GM23248 (cell line): ENCODE measurements around the gene ETV7. TPM values are rescaled to one million over a fixed set of nuclear protein-coding genes. Genes with fewer than 3 reads are reported as not detected.
A peak's percentile ranks its signal among the peaks of the same experiment; 100 is the strongest.

ENCODE experiments used
- DNase-seq: peaks from one replicate; pipeline ENCODE4 v3.0.0-alpha.2; 2015
- H2AFZ ChIP-seq: fragments of 200-600 bp; sonication (generic); 2 replicates; pipeline ENCODE4 v1.6.1; 2016; ENCODE audit warnings: antibody characterized with exemption
- H3F3A ChIP-seq: fragments of 200-600 bp; sonication (generic); 2 replicates; pipeline ENCODE4 v1.6.1; 2016; ENCODE audit warnings: mild to moderate bottlenecking, antibody characterized with exemption, mixed run types; ENCODE audit not compliant: insufficient read depth
- H3K27ac ChIP-seq: fragments of 200-600 bp; sonication (generic); 2 replicates; pipeline ENCODE4 v1.5.1; 2016; ENCODE audit warnings: mild to moderate bottlenecking
- H3K27me3 ChIP-seq: fragments of 200-600 bp; sonication (generic); replicated peaks from 2 replicates; pipeline ENCODE4 v1.6.1; 2016; ENCODE audit warnings: mild to moderate bottlenecking; ENCODE audit not compliant: insufficient read depth
- H3K36me3 ChIP-seq: fragments of 200-600 bp; sonication (generic); 2 replicates; pipeline ENCODE4 v1.6.1; 2016; ENCODE audit warnings: low read depth, mild to moderate bottlenecking
- H3K4me1 ChIP-seq: fragments of 200-600 bp; sonication (generic); 2 replicates; pipeline ENCODE4 v1.6.1; 2016; ENCODE audit warnings: mild to moderate bottlenecking; ENCODE audit not compliant: insufficient read depth
- H3K4me2 ChIP-seq: fragments of 200-600 bp; sonication (generic); one replicate; pipeline ENCODE4 v1.6.1; 2016; ENCODE audit warnings: mild to moderate bottlenecking; ENCODE audit not compliant: unreplicated experiment
- H3K4me3 ChIP-seq: fragments of 200-600 bp; sonication (generic); 2 replicates; pipeline ENCODE4 v1.5.1; 2016; ENCODE audit warnings: mild to moderate bottlenecking
- H3K79me2 ChIP-seq: fragments of 200-600 bp; sonication (generic); 2 replicates; pipeline ENCODE4 v1.6.1; 2016; ENCODE audit warnings: mild to moderate bottlenecking; ENCODE audit not compliant: insufficient read depth
- H3K9ac ChIP-seq: fragments of 200-600 bp; sonication (generic); 2 replicates; pipeline ENCODE4 v1.6.1; 2016; ENCODE audit warnings: mild to moderate bottlenecking
- H3K9me2 ChIP-seq: fragments of 200-600 bp; sonication (generic); 2 replicates; pipeline ENCODE4 v1.6.1; 2016; ENCODE audit warnings: mixed run types, mild to moderate bottlenecking, moderate library complexity; ENCODE audit not compliant: insufficient read depth
- H3K9me3 ChIP-seq: fragments of 200-600 bp; sonication (generic); one replicate; pipeline ENCODE4 v1.6.1; 2017; ENCODE audit warnings: low read depth
- H4K20me1 ChIP-seq: fragments of 200-600 bp; sonication (generic); 2 replicates; pipeline ENCODE4 v1.6.0; 2016; ENCODE audit not compliant: insufficient read depth
- EZH2 ChIP-seq: fragments of 200-600 bp; sonication (generic); IDR thresholded peaks from 2 replicates; pipeline ENCODE4 v1.6.1; 2018; ENCODE audit warnings: antibody characterized with exemption, mild to moderate bottlenecking; ENCODE audit not compliant: insufficient read depth, poor library complexity, severe bottlenecking
- EZH2phosphoT487 ChIP-seq: fragments of 200-600 bp; sonication (generic); IDR thresholded peaks from 2 replicates; pipeline ENCODE4 v1.6.1; 2018; ENCODE audit warnings: antibody characterized with exemption, moderate library complexity, mild to moderate bottlenecking, low read depth; ENCODE audit not compliant: insufficient read depth
- WGBS, 2 experiments: methylation state at CpG; one replicate each; pipeline ENCODE4 v1.1.6; 2015 to 2017; ENCODE audit warnings: low lambda C conversion rate in 2 of 2, low coverage in 1 of 2; ENCODE audit errors: missing lambda C conversion rate in 2 of 2; 5-methylcytosine and 5-hydroxymethylcytosine counted together
- in situ Hi-C: fragments of 300-500 bp; cut with MboI; formaldehyde crosslinking; loops from 2 replicates; pipeline ENCODE4 v1.15.0; 2020
- polyA plus RNA-seq: library from polyadenylated mRNA; unstranded; fragments of >200 nt; fragmentation: Nextera tagmentation; extraction: Ambion mirVana; gene quantifications from 2 replicates; pipeline ENCODE4 v1.2.1, GENCODE V29; 2016
- total RNA-seq: library from RNA; depleted of rRNA; stranded (reverse); fragments of >200 nt; shearing (Covaris generic); gene quantifications from 2 replicates; pipeline ENCODE4 v1.2.3, GENCODE V29; 2014

Gene ETV7
- total and polyA plus RNA-seq, 2 experiments from 2014 or later, result 0.32 to 0.70 TPM

GRCh38 chr6:36350681-36351571 lies 36.5 kb downstream of the ETV7 start:
- no peaks in the 10 kb centered on the region for H3K9me3 ChIP-seq
- no peaks in the 10 kb centered on the region for H3K79me2 ChIP-seq
- H3K4me3 ChIP-seq, result peak overlapping the region; percentile 25; the same call in 1 of the 2 replicates
- DNase-seq, result peak; percentile 76
- peak overlapping the region; percentile 45; the same call in 1 of the 2 replicates for H3K9ac ChIP-seq
- H3K27ac ChIP-seq, result peak overlapping the region; percentile 77
- H3K9me2 ChIP-seq, result no peaks in the 10 kb centered on the region
- no peaks in the 10 kb centered on the region for H3K27me3 ChIP-seq
- H3K4me2 ChIP-seq, result peak overlapping the region; percentile 47
- peak overlapping the region; percentile 15; the same call in 1 of the 2 replicates for H2AFZ ChIP-seq
- 0 out of 2 replicates have a peak, but pooled peaks have one; percentile 70 for TF ChIP-seq EZH2phosphoT487
- TF ChIP-seq EZH2, result no peak
- in situ Hi-C loops, result no loop called here
- H3K4me1 ChIP-seq, result peaks cover 20% of the 10 kb centered on the region
- H3K36me3 ChIP-seq, result no peaks in the 10 kb centered on the region
- H3F3A ChIP-seq, result peaks cover 22% of the 10 kb centered on the region
- H4K20me1 ChIP-seq, result no peaks in the 10 kb centered on the region
- 65 to 67% methylated on average over 15 of the region's 15 CpGs for WGBS, 2 experiments

- Histone ChIP-seq H4K20me1 (no peaks in the 10 kb centered on the region), H3F3A (peaks cover 22% of the 10 kb centered on the region), H3K27me3 (no peaks in the 10 kb centered on the region), H2AFZ (no peak overlapping the region), H3K9me2 (no peaks in the 10 kb centered on the region), H3K9me3 (no peaks in the 10 kb centered on the region), H3K27ac (peak overlapping the region; percentile 77; the same call in 1 of the 2 replicates), H3K79me2 (no peaks in the 10 kb centered on the region), H3K36me3 (no peaks in the 10 kb centered on the region), H3K4me2 (no peak overlapping the region), H3K4me1 (peaks cover 20% of the 10 kb centered on the region), H3K9ac (no peak overlapping the region), H3K4me3 (no peak overlapping the region)
- no peak for DNase-seq
- no peak for TF ChIP-seq EZH2phosphoT487
- TF ChIP-seq EZH2, result no peak
- in situ Hi-C loops, result no loop called here
- 78 to 87% methylated on average over 4 of the region's 4 CpGs for WGBS, 2 experiments
Observed at GRCh38 chr6:36350082-36350481, 37.4 kb downstream of the ETV7 start.

GRCh38 chr6:36349240-36349639 lies 38.2 kb downstream of the ETV7 start:
- no peaks in the 10 kb centered on the region for H3K36me3 ChIP-seq
- WGBS, 2 experiments, result 84 to 89% methylated on average over 6 of the region's 6 CpGs
- in situ Hi-C loops, result no loop called here
- H3F3A ChIP-seq, result peaks cover 22% of the 10 kb centered on the region
- H3K27me3 ChIP-seq, result no peaks in the 10 kb centered on the region
- no peaks in the 10 kb centered on the region for H3K9me3 ChIP-seq
- no peak overlapping the region for H2AFZ ChIP-seq
- no peak overlapping the region for H3K4me3 ChIP-seq
- H3K27ac ChIP-seq, result no peak overlapping the region
- no peak for DNase-seq
- H3K4me1 ChIP-seq, result peaks cover 20% of the 10 kb centered on the region
- no peak overlapping the region for H3K4me2 ChIP-seq
- H3K9me2 ChIP-seq, result no peaks in the 10 kb centered on the region
- no peaks in the 10 kb centered on the region for H4K20me1 ChIP-seq
- no peak overlapping the region for H3K9ac ChIP-seq
- no peaks in the 10 kb centered on the region for H3K79me2 ChIP-seq
- TF ChIP-seq EZH2, result no peak
- no peak for TF ChIP-seq EZH2phosphoT487

GRCh38 chr6:36347621-36348020 lies 39.8 kb downstream of the ETV7 start:
- no peaks in the 10 kb centered on the region for H3K9me3 ChIP-seq
- in situ Hi-C loops, result no loop called here
- DNase-seq, result no peak

More at GRCh38 chr6:36347621-36348020, 39.8 kb downstream of the ETV7 start:
- H3K27me3 ChIP-seq, result no peaks in the 10 kb centered on the region
- H3K79me2 ChIP-seq, result no peaks in the 10 kb centered on the region
- no peaks in the 10 kb centered on the region for H4K20me1 ChIP-seq
- H3K4me1 ChIP-seq, result peaks cover 20% of the 10 kb centered on the region
- H3K9ac ChIP-seq, result no peak overlapping the region
- H3K4me3 ChIP-seq, result no peak overlapping the region
- TF ChIP-seq EZH2 (no peak), EZH2phosphoT487 (no peak)
- H3K27ac ChIP-seq, result no peak overlapping the region
- 79 to 91% methylated on average over 4 of the region's 4 CpGs for WGBS, 2 experiments
- H3F3A ChIP-seq, result peaks cover 18% of the 10 kb centered on the region
- no peak overlapping the region for H2AFZ ChIP-seq
- H3K36me3 ChIP-seq, result no peaks in the 10 kb centered on the region
- no peaks in the 10 kb centered on the region for H3K9me2 ChIP-seq
- no peak overlapping the region for H3K4me2 ChIP-seq
